Activated T-helper 2 cell treated with anti-CD3 and anti-CD28 coated beads, Interferon-gamma antibody, Interleukin-2, Interleukin-4, amounts not matched to agents 10 μg/mL and 5 μg/mL and 100 μg/mL, durations not matched to agents 14 hours and 24 hours and 36 hours (primary cell): ENCODE results near the gene ACTRT2. TPM values are rescaled to one million over a fixed set of nuclear protein-coding genes. Genes with fewer than 3 reads are reported as not detected.

Source experiments
- DNase-seq: peaks from one replicate; pipeline ENCODE4 v3.0.0; 2021; ENCODE audit warnings: low spot score
- H3K27ac Mint-ChIP-seq: one replicate; pipeline ENCODE4 v1.8.0; 2021; ENCODE audit warnings: mixed read lengths
- H3K27me3 Mint-ChIP-seq: one replicate; pipeline ENCODE4 v1.8.0; 2021; ENCODE audit warnings: low read depth, mixed read lengths
- H3K36me3 Mint-ChIP-seq: one replicate; pipeline ENCODE4 v1.8.0; 2021; ENCODE audit warnings: low read depth, mixed read lengths
- H3K4me1 Mint-ChIP-seq: one replicate; pipeline ENCODE4 v1.8.0; 2021; ENCODE audit warnings: low read depth, mixed read lengths
- H3K4me3 Mint-ChIP-seq: one replicate; pipeline ENCODE4 v1.8.0; 2021; ENCODE audit warnings: low read depth, mild to moderate bottlenecking, moderate library complexity, mixed read lengths
- H3K9me3 Mint-ChIP-seq: one replicate; pipeline ENCODE4 v1.8.0; 2021; ENCODE audit warnings: mixed read lengths
- intact Hi-C: fragments of 100-400 bp; cut with micrococcal nuclease; formaldehyde crosslinking; loops from one replicate; pipeline ENCODE4 v1.15.1; 2023
- total RNA-seq: library from RNA; stranded (reverse); gene quantifications from 2 replicates; pipeline ENCODE4 v1.2.3, GENCODE V29; 2022

ACTRT2 gene
- total RNA-seq, 1 donor from 2014 or later, result not detected

GRCh38 chr1:3065797-3066196 lies 44.5 kb downstream of the ACTRT2 start:
- H3K9me3 Mint-ChIP-seq, result no peaks in the 10 kb centered on the region
- intact Hi-C loops, result no loop called here
- peaks cover 1% of the 10 kb centered on the region for H3K4me1 Mint-ChIP-seq
- no peak overlapping the region for H3K27ac Mint-ChIP-seq
- no peak for DNase-seq
- H3K4me3 Mint-ChIP-seq, result no peak overlapping the region
- peaks cover 13% of the 10 kb centered on the region for H3K27me3 Mint-ChIP-seq
- H3K36me3 Mint-ChIP-seq, result no peaks in the 10 kb centered on the region

GRCh38 chr1:3066250-3066711 lies 45.0 kb downstream of the ACTRT2 start:
- DNase-seq, result no peak
- Mint-ChIP-seq H3K4me1 (peaks cover 1% of the 10 kb centered on the region), H3K27me3 (peaks cover 15% of the 10 kb centered on the region), H3K36me3 (no peaks in the 10 kb centered on the region), H3K9me3 (no peaks in the 10 kb centered on the region), H3K4me3 (no peak overlapping the region), H3K27ac (no peak overlapping the region)
- intact Hi-C loops, result no loop called here

- peaks cover 21% of the 10 kb centered on the region for H3K27me3 Mint-ChIP-seq
- no peaks in the 10 kb centered on the region for H3K9me3 Mint-ChIP-seq
- no peaks in the 10 kb centered on the region for H3K36me3 Mint-ChIP-seq
- no peak for DNase-seq
- intact Hi-C loops, result no loop called here
- no peak overlapping the region for H3K4me3 Mint-ChIP-seq
- peaks cover 1% of the 10 kb centered on the region for H3K4me1 Mint-ChIP-seq
- no peak overlapping the region for H3K27ac Mint-ChIP-seq
Measured at GRCh38 chr1:3066826-3067225, 45.6 kb downstream of the ACTRT2 start.

- intact Hi-C loops, result no loop called here
- Mint-ChIP-seq H3K36me3 (no peaks in the 10 kb centered on the region), H3K9me3 (no peaks in the 10 kb centered on the region), H3K4me1 (peaks cover 1% of the 10 kb centered on the region), H3K27ac (no peak overlapping the region), H3K27me3 (peaks cover 24% of the 10 kb centered on the region), H3K4me3 (no peak overlapping the region)
- no peak for DNase-seq
Measured at GRCh38 chr1:3067301-3067670, 46.0 kb downstream of the ACTRT2 start.

- Mint-ChIP-seq H3K4me3 (no peak overlapping the region), H3K27ac (no peak overlapping the region), H3K9me3 (no peaks in the 10 kb centered on the region), H3K27me3 (peaks cover 26% of the 10 kb centered on the region), H3K36me3 (no peaks in the 10 kb centered on the region), H3K4me1 (peaks cover 1% of the 10 kb centered on the region)
- no peak for DNase-seq
- intact Hi-C loops, result no loop called here
Measured at GRCh38 chr1:3067671-3068563, 46.6 kb downstream of the ACTRT2 start.

GRCh38 chr1:3068564-3069431 lies 47.5 kb downstream of the ACTRT2 start, which contains the start of gene PRDM16:
Gene PRDM16, plus strand, starts transcription at chr1:3069203. Its CDS starts 57 bp downstream, at chr1:3069260.
- intact Hi-C loops, result no loop called here

GRCh38 chr1:3069491-3070308 lies 48.4 kb downstream of the ACTRT2 start:
- Mint-ChIP-seq H3K4me3 (no peak overlapping the region), H3K9me3 (no peaks in the 10 kb centered on the region), H3K4me1 (peaks cover 1% of the 10 kb centered on the region), H3K36me3 (no peaks in the 10 kb centered on the region), H3K27me3 (peaks cover 29% of the 10 kb centered on the region), H3K27ac (no peak overlapping the region)
- intact Hi-C loops, result no loop called here
- no peak for DNase-seq

More at GRCh38 chr1:3068564-3069431, 47.5 kb downstream of the ACTRT2 start, which contains the start of gene PRDM16:
- Mint-ChIP-seq H3K27ac (no peak within 1 kb of the TSS), H3K4me3 (peak within 1 kb of the TSS; percentile 64), H3K27me3 (peaks cover 26% of the 10 kb centered on the region), H3K9me3 (no peaks in the 10 kb centered on the region), H3K36me3 (no peaks in the 10 kb centered on the region), H3K4me1 (peaks cover 1% of the 10 kb centered on the region)
- DNase-seq, result no peak

- Mint-ChIP-seq H3K4me3 (no peak overlapping the region), H3K27me3 (peaks cover 27% of the 10 kb centered on the region), H3K9me3 (no peaks in the 10 kb centered on the region), H3K4me1 (peaks cover 1% of the 10 kb centered on the region), H3K36me3 (no peaks in the 10 kb centered on the region), H3K27ac (no peak overlapping the region)
- no peak for DNase-seq
- intact Hi-C loops, result no loop called here
Measured at GRCh38 chr1:3070309-3070643, 49.0 kb downstream of the ACTRT2 start.

- intact Hi-C loops, result no loop called here
- Mint-ChIP-seq H3K36me3 (no peaks in the 10 kb centered on the region), H3K9me3 (no peaks in the 10 kb centered on the region), H3K4me1 (peaks cover 1% of the 10 kb centered on the region), H3K27ac (no peak overlapping the region), H3K27me3 (peaks cover 27% of the 10 kb centered on the region), H3K4me3 (no peak overlapping the region)
- no peak for DNase-seq
Measured at GRCh38 chr1:3070644-3071564, 49.6 kb downstream of the ACTRT2 start.

GRCh38 chr1:3071565-3072390 lies 50.5 kb downstream of the ACTRT2 start:
- DNase-seq, result no peak
- Mint-ChIP-seq H3K27me3 (peaks cover 27% of the 10 kb centered on the region), H3K4me1 (peaks cover 1% of the 10 kb centered on the region), H3K4me3 (no peak overlapping the region), H3K36me3 (no peaks in the 10 kb centered on the region), H3K27ac (no peak overlapping the region), H3K9me3 (no peaks in the 10 kb centered on the region)
- intact Hi-C loops, result no loop called here
